GM23338 (cell line): ENCODE data around the gene MEIOSIN. TPM values are rescaled to one million over a fixed set of nuclear protein-coding genes. Genes with fewer than 3 reads are reported as not detected.
A peak's percentile ranks its signal among the peaks of the same experiment; 100 is the strongest.

Source experiments
- ATAC-seq: fragments of 200-7000 bp; cut with Tn5 transposase; 3 replicates; pipeline ENCODE4 v1.9.1; 2020
- DNase-seq: peaks from one replicate; pipeline ENCODE4 v3.0.0-alpha.2; 2015; ENCODE audit warnings: low spot score
- H2AFZ ChIP-seq: fragments of 200-600 bp; sonication (generic); 2 replicates; pipeline ENCODE4 v1.8.0; 2016; ENCODE audit warnings: antibody characterized with exemption, mild to moderate bottlenecking, moderate library complexity
- H3F3A ChIP-seq: fragments of 200-600 bp; sonication (generic); replicated peaks from 2 replicates; pipeline ENCODE4 v1.8.0; 2017; ENCODE audit warnings: antibody characterized with exemption, mixed run types, low read depth
- H3K27ac ChIP-seq: fragments of 200-600 bp; sonication (generic); 2 replicates; pipeline ENCODE4 v1.6.1; 2016; ENCODE audit warnings: low read depth
- H3K27me3 ChIP-seq: fragments of 200-600 bp; sonication (generic); 2 replicates; pipeline ENCODE4 v1.8.0; 2016; ENCODE audit warnings: mild to moderate bottlenecking, mixed run types, moderate library complexity; ENCODE audit not compliant: insufficient read depth
- H3K36me3 ChIP-seq: fragments of 200-600 bp; sonication (generic); 2 replicates; pipeline ENCODE4 v1.8.0; 2016; ENCODE audit warnings: mild to moderate bottlenecking; ENCODE audit not compliant: insufficient read depth
- H3K4me1 ChIP-seq: fragments of 200-600 bp; sonication (generic); 2 replicates; pipeline ENCODE4 v1.8.0; 2016; ENCODE audit warnings: mild to moderate bottlenecking, moderate library complexity; ENCODE audit not compliant: insufficient read depth
- H3K4me2 ChIP-seq: fragments of 200-600 bp; sonication (generic); 2 replicates; pipeline ENCODE4 v1.7.1; 2017; ENCODE audit warnings: mixed run types
- H3K4me3 ChIP-seq: fragments of 200-600 bp; sonication (generic); 2 replicates; pipeline ENCODE4 v1.6.1; 2016; ENCODE audit warnings: mixed run types
- H3K79me2 ChIP-seq: fragments of 200-600 bp; sonication (generic); replicated peaks from 2 replicates; pipeline ENCODE4 v1.8.0; 2017; ENCODE audit warnings: mild to moderate bottlenecking; ENCODE audit not compliant: insufficient read depth
- H3K9me2 ChIP-seq: fragments of 200-600 bp; sonication (generic); 2 replicates; pipeline ENCODE4 v1.8.0; 2017; ENCODE audit not compliant: insufficient read depth
- H4K20me1 ChIP-seq: fragments of 200-600 bp; sonication (generic); replicated peaks from 2 replicates; pipeline ENCODE4 v1.8.0; 2017; ENCODE audit warnings: mild to moderate bottlenecking; ENCODE audit not compliant: insufficient read depth
- H3K27ac Mint-ChIP-seq: 2 replicates; pipeline ENCODE4 v1.8.0; 2020; ENCODE audit warnings: inconsistent platforms, mild to moderate bottlenecking, moderate library complexity, mixed read lengths
- H3K27me3 Mint-ChIP-seq: 3 replicates; pipeline ENCODE4 v1.8.0; 2022; ENCODE audit warnings: low read depth, mild to moderate bottlenecking, moderate library complexity, mixed read lengths, inconsistent platforms; ENCODE audit not compliant: insufficient read depth, poor library complexity
- H3K36me3 Mint-ChIP-seq: 3 replicates; pipeline ENCODE4 v1.8.0; 2021; ENCODE audit warnings: low read depth, mild to moderate bottlenecking, inconsistent platforms, moderate library complexity, mixed read lengths
- H3K4me1 Mint-ChIP-seq: 3 replicates; pipeline ENCODE4 v1.8.0; 2020; ENCODE audit warnings: mild to moderate bottlenecking, inconsistent platforms, mixed read lengths
- H3K4me3 Mint-ChIP-seq: 3 replicates; pipeline ENCODE4 v1.8.0; 2021; ENCODE audit warnings: moderate library complexity, mild to moderate bottlenecking, inconsistent platforms, mixed read lengths
- H3K9me3 Mint-ChIP-seq: 3 replicates; pipeline ENCODE4 v1.8.0; 2020; ENCODE audit warnings: moderate library complexity, mild to moderate bottlenecking, inconsistent platforms, mixed read lengths
- CREB1 ChIP-seq: fragments of 250-450 bp; sonication (Bioruptor Pico); IDR thresholded peaks from 2 replicates; pipeline ENCODE4 v1.5.0; 2020; ENCODE audit warnings: low read depth, mild to moderate bottlenecking, moderate library complexity
- CTCF ChIP-seq, 2 experiments: fragments of 200-600 bp in 1 of 2; sonication (generic) in 1 of 2; conservative IDR thresholded peaks; 2 replicates each; pipeline versions ENCODE4 v1.5.1 to v1.6.1; 2016 to 2017; ENCODE audit warnings: antibody characterized with exemption in 2 of 2, low read depth in 2 of 2, mild to moderate bottlenecking in 2 of 2, moderate library complexity in 1 of 2
- ETS1 ChIP-seq: IDR thresholded peaks from 2 replicates; pipeline ENCODE4 v1.6.1; 2016; ENCODE audit warnings: antibody characterized with exemption
- NANOG ChIP-seq: IDR thresholded peaks from 2 replicates; pipeline ENCODE4 v1.6.1; 2016; ENCODE audit warnings: antibody characterized with exemption, borderline replicate concordance
- POLR2AphosphoS5 ChIP-seq: IDR thresholded peaks from 2 replicates; pipeline ENCODE4 v1.6.1; 2016; ENCODE audit warnings: antibody characterized with exemption, low read depth
- STAT1 ChIP-seq: IDR thresholded peaks from one replicate; pipeline ENCODE4 v1.6.1; 2016; ENCODE audit warnings: antibody characterized with exemption; ENCODE audit not compliant: unreplicated experiment
- ZNF114 ChIP-seq: fragments of 250-450 bp; sonication (Bioruptor Pico); IDR thresholded peaks from 2 replicates; pipeline ENCODE4 v1.5.0; 2020; ENCODE audit warnings: mild to moderate bottlenecking, moderate library complexity
- ZNF462 ChIP-seq: fragments of 250-450 bp; sonication (Bioruptor Pico); IDR thresholded peaks from 2 replicates; pipeline ENCODE4 v1.5.0; 2020; ENCODE audit warnings: mild to moderate bottlenecking, moderate library complexity
- polyA plus RNA-seq: library from polyadenylated mRNA; unstranded; fragments of >200 nt; fragmentation: Nextera tagmentation; extraction: Ambion mirVana; gene quantifications from 2 replicates; pipeline ENCODE4 v1.2.1, GENCODE V29; 2016
- total RNA-seq: library from RNA; depleted of rRNA; stranded (reverse); fragments of >200 nt; shearing (Covaris generic); gene quantifications from 2 replicates; pipeline ENCODE4 v1.2.3, GENCODE V29; 2014

The MEIOSIN gene
- total and polyA plus RNA-seq, 2 experiments from 2014 or later: 0.21 to 0.28 TPM

DNA sequence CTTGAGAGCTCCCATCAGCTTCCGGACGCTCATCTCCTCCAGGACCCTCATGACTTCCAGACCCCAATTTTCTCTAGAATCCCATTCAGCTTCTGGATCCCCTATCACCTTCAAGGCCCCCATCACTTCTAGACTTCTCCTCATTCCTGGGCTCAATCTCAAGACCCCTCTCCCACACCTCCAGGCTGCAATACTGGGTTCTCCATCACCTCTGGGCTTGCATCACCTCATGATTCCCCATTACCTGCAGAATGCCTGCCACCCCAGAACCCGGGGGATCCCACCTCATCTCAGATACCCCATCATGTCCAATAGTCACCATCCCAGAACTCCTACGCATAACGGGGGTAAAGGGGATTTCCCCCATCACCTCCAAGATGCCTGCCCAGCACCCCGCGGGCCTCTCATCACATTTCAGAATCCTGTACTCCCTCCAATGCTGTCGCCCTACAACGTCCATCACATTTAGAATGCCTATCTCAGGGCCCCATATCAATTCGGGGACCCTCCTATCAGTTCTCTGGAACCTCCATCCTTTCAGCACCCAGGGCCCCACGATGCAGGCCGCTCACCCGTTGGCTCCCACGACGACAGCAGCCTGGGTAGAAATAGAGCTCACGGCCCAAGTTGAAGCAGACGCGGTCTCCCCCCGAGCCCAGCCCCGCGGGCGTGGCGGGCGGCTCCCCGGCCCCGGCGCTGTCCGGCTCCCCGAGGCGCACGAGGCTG lies 58.7 kb downstream of the MEIOSIN start:
- H3K27ac ChIP-seq: no peak overlapping the region
- H3K27me3 Mint-ChIP-seq: peaks cover 12% of the 10 kb centered on the region
- ATAC-seq: no peak

GRCh38 chr19:45792470-45793177 lies 59.4 kb downstream of the MEIOSIN start, which contains the start of gene DMWD:
DMWD (minus strand) TSS chr19:45792845; CDS start chr19:45792756, 89 bp downstream.
- no peak within 1 kb of the TSS for H3K27ac ChIP-seq
- H3K27me3 ChIP-seq: no peaks in the 10 kb centered on the region
- Mint-ChIP-seq H3K27ac (peak within 1 kb of the TSS; percentile 89), H3K4me1 (peaks cover 20% of the 10 kb centered on the region), H3K4me3 (peak within 1 kb of the TSS; percentile 96), H3K9me3 (no peaks in the 10 kb centered on the region; the same call in none of the 3 replicates), H3K27me3 (peaks cover 14% of the 10 kb centered on the region), H3K36me3 (peaks cover 30% of the 10 kb centered on the region)
- peaks cover 13% of the 10 kb centered on the region for H4K20me1 ChIP-seq
- peak; percentile 99 for DNase-seq
- H3K36me3 ChIP-seq: peaks cover 6% of the 10 kb centered on the region; the same call in 1 of the 2 replicates
- H3K4me2 ChIP-seq: peak within 1 kb of the TSS; percentile 99
- H3K9me2 ChIP-seq: no peaks in the 10 kb centered on the region
- H3K4me1 ChIP-seq: peaks cover 6% of the 10 kb centered on the region
- H3K4me3 ChIP-seq: peak within 1 kb of the TSS; percentile 98
- peak; percentile 94 for ATAC-seq
- no peak within 1 kb of the TSS for H2AFZ ChIP-seq
- H3K79me2 ChIP-seq: peaks cover 17% of the 10 kb centered on the region
- peaks cover 9% of the 10 kb centered on the region; the same call in 1 of the 2 replicates for H3F3A ChIP-seq
- TF ChIP-seq ZNF462 (CRISPR knock-in tag): no peak
- TF ChIP-seq ZNF114 (CRISPR knock-in tag): no peak

More for the DNA sequence above, 58.7 kb downstream of the MEIOSIN start:
- peak overlapping the region; percentile 89 for H3K27ac Mint-ChIP-seq
- Histone ChIP-seq H3K36me3 (peaks cover 6% of the 10 kb centered on the region; the same call in 1 of the 2 replicates), H3K4me2 (peak overlapping the region; percentile 99), H3F3A (peaks cover 9% of the 10 kb centered on the region; the same call in 1 of the 2 replicates), H3K9me2 (no peaks in the 10 kb centered on the region), H2AFZ (no peak overlapping the region), H3K79me2 (peaks cover 17% of the 10 kb centered on the region), H3K4me3 (peak overlapping the region; percentile 98), H3K4me1 (peaks cover 6% of the 10 kb centered on the region), H4K20me1 (peaks cover 18% of the 10 kb centered on the region), H3K27me3 (no peaks in the 10 kb centered on the region)
- H3K4me3 Mint-ChIP-seq: peak overlapping the region; percentile 96
- no peak for DNase-seq
- no peak for TF ChIP-seq NANOG
- no peak for TF ChIP-seq CREB1 (CRISPR knock-in tag)
- no peak for TF ChIP-seq STAT1
- TF ChIP-seq CTCF (conservative IDR thresholded peaks at IDR 0.05; ENCODE audit: low read depth in 2 of 2): no peak
- no peak for TF ChIP-seq POLR2AphosphoS5
- TF ChIP-seq ETS1: no peak
- no peaks in the 10 kb centered on the region; the same call in none of the 3 replicates for H3K9me3 Mint-ChIP-seq
- H3K4me1 Mint-ChIP-seq: peaks cover 20% of the 10 kb centered on the region
- H3K36me3 Mint-ChIP-seq: peaks cover 37% of the 10 kb centered on the region
